HG03558 (cell line): ENCODE measurements around the gene BICD2.
"Not testable (repeated sequence)": the region's sequence is repeated elsewhere in the genome, so short reads cannot be mapped to it uniquely, and the experiment has no call there.

Experiments
- ATAC-seq: cut with Tn5 transposase; IDR thresholded peaks from one replicate; pipeline ENCODE4 v1.9.1; 2021; ENCODE audit warnings: moderate number of reproducible peaks; ENCODE audit not compliant: unreplicated experiment; ENCODE audit errors: extremely low read depth

Gene BICD2

GRCh38 chr9:92771309-92771708, 6.7 kb upstream of the BICD2 start:
- ATAC-seq: no peak

GRCh38 chr9:92770360-92770995, 5.8 kb upstream of the BICD2 start:
- ATAC-seq: no peak

- no peak for ATAC-seq
Measured at GRCh38 chr9:92769990-92770359, 5.3 kb upstream of the BICD2 start.

GRCh38 chr9:92769286-92769685, 4.7 kb upstream of the BICD2 start:
- no peak for ATAC-seq

GRCh38 chr9:92768816-92769215, 4.2 kb upstream of the BICD2 start:
- ATAC-seq: not testable (repeated sequence)

GRCh38 chr9:92767066-92768054, 2.7 kb upstream of the BICD2 start:
- no peak for ATAC-seq

- peak; percentile 24 for ATAC-seq
Measured at GRCh38 chr9:92764988-92765936, 629 bp upstream of the BICD2 start.

- ATAC-seq: no peak
Measured at GRCh38 chr9:92763721-92764380, 782 bp downstream of the BICD2 start.

- ATAC-seq: no peak
Measured at GRCh38 chr9:92762781-92763708, 1.6 kb downstream of the BICD2 start.

GRCh38 chr9:92762196-92762595, 2.4 kb downstream of the BICD2 start:
- no peak for ATAC-seq

GRCh38 chr9:92761686-92762085, 2.9 kb downstream of the BICD2 start:
- no peak for ATAC-seq

GRCh38 chr9:92760494-92760893, 4.1 kb downstream of the BICD2 start:
- ATAC-seq: no peak

- ATAC-seq: no peak
Measured at GRCh38 chr9:92760070-92760469, 4.6 kb downstream of the BICD2 start.

GRCh38 chr9:92759446-92759845, 5.2 kb downstream of the BICD2 start:
- ATAC-seq: no peak

GRCh38 chr9:92756792-92757191, 7.8 kb downstream of the BICD2 start:
- ATAC-seq: no peak

GRCh38 chr9:92754091-92754745, 10.4 kb downstream of the BICD2 start:
- no peak for ATAC-seq

- ATAC-seq: no peak
Measured at GRCh38 chr9:92752812-92753404, 11.7 kb downstream of the BICD2 start.

GRCh38 chr9:92749934-92750315, 14.7 kb downstream of the BICD2 start:
- no peak for ATAC-seq
